ENCODE results near the gene SH2D2A. TPM values are rescaled to one million over a fixed set of nuclear protein-coding genes. Genes with fewer than 3 reads are reported as not detected.
"Not testable (repeated sequence)": the region's sequence is repeated elsewhere in the genome, so short reads cannot be mapped to it uniquely, and the experiment has no call there.

SH2D2A gene
- total RNA-seq, 2 donors from 2014 or later: 129 to 137 TPM

DNA sequence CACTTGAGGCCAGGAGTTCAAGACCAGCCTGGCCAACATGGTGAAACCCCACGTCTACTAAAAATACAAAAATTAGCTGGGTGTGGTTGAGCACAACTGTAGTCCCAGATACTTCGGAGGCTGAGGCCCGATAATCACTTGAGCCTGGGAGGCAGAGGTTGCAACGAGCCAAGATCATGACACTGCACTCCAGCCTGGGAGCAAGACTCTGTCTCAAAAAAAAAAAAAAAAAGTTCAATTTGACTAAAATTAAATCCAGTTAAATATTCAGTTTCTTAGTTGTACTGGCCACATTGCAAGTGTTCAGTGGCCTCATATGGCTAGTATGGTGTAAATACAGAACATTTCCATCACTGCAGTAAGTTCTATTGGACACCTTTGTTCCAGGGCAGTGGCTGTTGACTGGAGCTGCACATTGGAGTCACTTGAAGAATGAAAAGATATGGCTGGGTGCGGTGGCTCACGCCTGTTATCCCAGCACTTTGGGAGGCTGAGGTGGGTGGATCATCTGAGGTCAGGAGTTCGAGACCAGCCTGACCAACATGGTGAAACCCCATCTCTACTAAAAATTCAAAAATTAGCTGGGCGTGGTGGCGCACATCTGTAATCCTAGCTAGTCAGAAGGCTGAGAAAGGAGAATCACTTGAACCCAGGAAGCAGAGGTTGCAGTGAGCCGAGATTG is 58.9 kb downstream of the SH2D2A start:
- not testable (repeated sequence) for H3K27ac Mint-ChIP-seq; H3K4me3 Mint-ChIP-seq; ATAC-seq; H3K27me3 Mint-ChIP-seq; H3K4me1 Mint-ChIP-seq; H3K9me3 ChIP-seq (ENCODE audit: control insufficient read depth, low read length, poor library complexity, severe bottlenecking); DNase-seq; H3K36me3 Mint-ChIP-seq (ENCODE audit: low read depth)

DNA sequence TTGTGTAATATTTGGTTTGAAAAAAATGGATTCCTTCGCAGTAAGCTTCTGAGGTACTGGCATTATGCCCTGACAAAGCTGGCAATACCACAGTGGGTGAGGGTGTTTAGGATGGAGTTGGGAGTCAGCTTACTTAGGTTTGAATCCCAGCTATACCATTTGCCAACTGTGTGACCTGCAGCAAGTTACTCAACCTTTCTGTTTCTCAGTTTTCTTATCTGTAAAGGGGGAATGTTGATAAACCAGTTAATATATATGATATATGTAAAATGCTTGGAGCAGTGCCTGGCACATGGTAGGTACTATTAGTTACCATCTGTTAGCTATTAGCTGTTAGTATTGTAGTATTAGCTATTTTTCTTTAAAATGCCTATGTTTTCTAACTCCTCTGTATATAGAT is 60.3 kb downstream of the SH2D2A start:
- peaks cover 6% of the 10 kb centered on the region for H3K4me1 Mint-ChIP-seq

More for the DNA sequence above, 60.3 kb downstream of the SH2D2A start:
- Mint-ChIP-seq H3K36me3 (ENCODE audit: low read depth) (peaks cover 2% of the 10 kb centered on the region), H3K4me3 (no peak overlapping the region), H3K27ac (no peak overlapping the region), H3K27me3 (no peaks in the 10 kb centered on the region)
- DNase-seq: no peak
- ATAC-seq: no peak
- H3K9me3 ChIP-seq (ENCODE audit: control insufficient read depth, low read length, poor library complexity, severe bottlenecking): no peaks in the 10 kb centered on the region

Other genes with a start within 250 kb of the SH2D2A start
- gene IQGAP3, start 244.3 kb downstream of the SH2D2A start, total RNA-seq: not detected
- under 1 TPM in 1 of 2 donors, not detected in 1; 0.94 TPM for gene TTC24, start 237.1 kb downstream of the SH2D2A start, total RNA-seq
- gene NAXE, start 225.1 kb downstream of the SH2D2A start, total RNA-seq: 10 to 100 TPM; 27.5 to 32.0 TPM
- 10 to 100 TPM; 39.2 to 39.6 TPM for gene GPATCH4, start 215.4 kb downstream of the SH2D2A start, total RNA-seq
- gene HAPLN2, start 197.4 kb downstream of the SH2D2A start, total RNA-seq: under 1 TPM in 1 of 2 donors, not detected in 1; 0.35 TPM
- gene BCAN, start 174.7 kb downstream of the SH2D2A start, total RNA-seq: not detected
- not detected for gene NES, start 139.4 kb downstream of the SH2D2A start, total RNA-seq
- gene CRABP2, start 111.3 kb downstream of the SH2D2A start, total RNA-seq: 1 to 10 TPM; 1.5 to 4.5 TPM
- gene METTL25B, start 88.4 kb downstream of the SH2D2A start, total RNA-seq: 10 to 100 TPM; 13.1 to 21.6 TPM
- 10 to 100 TPM; 41.4 to 54.2 TPM for gene ISG20L2, start 88.1 kb downstream of the SH2D2A start, total RNA-seq
- gene MRPL24, start 75.8 kb downstream of the SH2D2A start, total RNA-seq: 10 to 100 TPM; 18.7 to 25.1 TPM
- gene HDGF, start 65.2 kb downstream of the SH2D2A start, total RNA-seq: 100 to 1,000 TPM in 1 of 2 donors, 10 to 100 TPM in 1; 75.3 to 100 TPM
- gene PRCC, start 49.3 kb downstream of the SH2D2A start, total RNA-seq: 10 to 100 TPM; 51.0 to 82.4 TPM
- gene INSRR, start 42.3 kb upstream of the SH2D2A start, total RNA-seq: not detected
- gene NTRK1, start 44.0 kb upstream of the SH2D2A start, total RNA-seq: under 1 TPM; 0.34 to 0.67 TPM
- gene PEAR1, start 76.9 kb upstream of the SH2D2A start, total RNA-seq: 10 to 100 TPM in 1 of 2 donors, under 1 TPM in 1; 0.42 to 17.7 TPM
- gene LRRC71, start 103.8 kb upstream of the SH2D2A start, total RNA-seq: not detected
- gene ARHGEF11, start 228.9 kb upstream of the SH2D2A start, total RNA-seq: 10 to 100 TPM; 16.5 to 28.0 TPM